Measurements from ENCODE around the gene NECAB2. TPM values are rescaled to one million over a fixed set of nuclear protein-coding genes. Genes with fewer than 3 reads are reported as not detected.

The NECAB2 gene
- total RNA-seq, 4 donors from 2014 or later: 0.90 TPM; not detected in 3

DNA sequence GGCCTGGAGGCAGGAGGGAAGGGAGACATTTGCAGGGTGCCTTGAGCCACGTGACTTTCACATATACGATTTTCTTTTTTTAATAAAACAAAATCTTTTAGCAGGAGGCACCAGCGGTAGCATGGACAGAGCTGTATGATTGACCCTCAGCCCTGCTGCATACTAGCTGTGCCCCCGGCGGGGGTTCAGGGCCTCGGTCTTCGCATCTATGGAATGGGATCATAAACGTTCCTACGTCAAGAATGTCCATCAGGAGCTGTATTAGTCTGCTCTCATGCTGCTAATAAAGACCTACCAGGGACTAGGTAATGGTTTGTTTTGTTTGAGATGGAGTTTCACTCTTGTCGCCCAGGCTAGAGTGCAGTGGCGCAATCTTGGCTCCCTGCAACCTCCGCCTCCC lies 47.4 kb downstream of the NECAB2 start:
- no peaks in the 10 kb centered on the region for H3K27me3 ChIP-seq
- WGBS, 2 donors: 83 to 84% methylated on average over 12 of the region's 12 CpGs
- no peaks in the 10 kb centered on the region for H3K36me3 ChIP-seq
- H3K4me3 ChIP-seq: no peak overlapping the region
- H3K27ac ChIP-seq: no peak overlapping the region
- H3K4me1 ChIP-seq: no peaks in the 10 kb centered on the region
- DNase-seq (ENCODE audit: low spot score in 2 of 2): no peak
- TF ChIP-seq POLR2A (IDR thresholded peaks at IDR 0.05): no peak
- no peak for TF ChIP-seq EP300 (IDR thresholded peaks at IDR 0.05)
- TF ChIP-seq, protein P1, sequence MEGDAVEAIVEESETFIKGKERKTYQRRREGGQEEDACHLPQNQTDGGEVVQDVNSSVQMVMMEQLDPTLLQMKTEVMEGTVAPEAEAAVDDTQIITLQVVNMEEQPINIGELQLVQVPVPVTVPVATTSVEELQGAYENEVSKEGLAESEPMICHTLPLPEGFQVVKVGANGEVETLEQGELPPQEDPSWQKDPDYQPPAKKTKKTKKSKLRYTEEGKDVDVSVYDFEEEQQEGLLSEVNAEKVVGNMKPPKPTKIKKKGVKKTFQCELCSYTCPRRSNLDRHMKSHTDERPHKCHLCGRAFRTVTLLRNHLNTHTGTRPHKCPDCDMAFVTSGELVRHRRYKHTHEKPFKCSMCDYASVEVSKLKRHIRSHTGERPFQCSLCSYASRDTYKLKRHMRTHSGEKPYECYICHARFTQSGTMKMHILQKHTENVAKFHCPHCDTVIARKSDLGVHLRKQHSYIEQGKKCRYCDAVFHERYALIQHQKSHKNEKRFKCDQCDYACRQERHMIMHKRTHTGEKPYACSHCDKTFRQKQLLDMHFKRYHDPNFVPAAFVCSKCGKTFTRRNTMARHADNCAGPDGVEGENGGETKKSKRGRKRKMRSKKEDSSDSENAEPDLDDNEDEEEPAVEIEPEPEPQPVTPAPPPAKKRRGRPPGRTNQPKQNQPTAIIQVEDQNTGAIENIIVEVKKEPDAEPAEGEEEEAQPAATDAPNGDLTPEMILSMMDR (IDR thresholded peaks at IDR 0.05): no peak
- H3K9me3 ChIP-seq: peaks cover 0 to 19% (median 0%) of the 10 kb centered on the region in 4 donors

DNA sequence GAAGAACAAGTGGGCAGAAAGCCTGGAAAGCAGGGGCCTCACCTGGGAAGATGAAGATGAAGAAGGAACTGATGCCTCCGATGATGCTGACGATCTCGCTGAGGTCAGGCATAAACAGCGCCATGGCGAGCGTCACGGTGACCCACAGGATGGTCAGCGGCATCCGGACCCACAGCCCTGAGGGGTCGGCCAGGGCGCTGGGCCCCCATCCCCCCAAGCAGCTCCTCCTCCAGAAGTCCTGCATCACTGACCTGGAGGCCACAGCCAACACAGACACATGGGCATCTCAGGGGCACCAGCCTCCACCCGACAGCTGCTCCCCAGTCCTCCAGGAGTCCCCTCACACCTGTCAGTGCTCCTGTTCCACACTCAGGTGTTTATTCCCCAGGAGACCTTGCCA lies 48.4 kb downstream of the NECAB2 start:
- Histone ChIP-seq H3K27ac (no peak overlapping the region), H3K4me3 (no peak overlapping the region), H3K4me1 (no peaks in the 10 kb centered on the region), H3K9me3 (peaks cover 0 to 30% (median 0%) of the 10 kb centered on the region in 4 donors), H3K36me3 (no peaks in the 10 kb centered on the region), H3K27me3 (no peaks in the 10 kb centered on the region)
- no peak for TF ChIP-seq EP300 (IDR thresholded peaks at IDR 0.05)
- TF ChIP-seq POLR2A (IDR thresholded peaks at IDR 0.05): no peak
- TF ChIP-seq, protein P1 (IDR thresholded peaks at IDR 0.05): no peak
- DNase-seq (ENCODE audit: low spot score in 2 of 2): no peak
- WGBS, 2 donors: 93 to 98% methylated on average over 11 to 12 of the region's 12 CpGs

DNA sequence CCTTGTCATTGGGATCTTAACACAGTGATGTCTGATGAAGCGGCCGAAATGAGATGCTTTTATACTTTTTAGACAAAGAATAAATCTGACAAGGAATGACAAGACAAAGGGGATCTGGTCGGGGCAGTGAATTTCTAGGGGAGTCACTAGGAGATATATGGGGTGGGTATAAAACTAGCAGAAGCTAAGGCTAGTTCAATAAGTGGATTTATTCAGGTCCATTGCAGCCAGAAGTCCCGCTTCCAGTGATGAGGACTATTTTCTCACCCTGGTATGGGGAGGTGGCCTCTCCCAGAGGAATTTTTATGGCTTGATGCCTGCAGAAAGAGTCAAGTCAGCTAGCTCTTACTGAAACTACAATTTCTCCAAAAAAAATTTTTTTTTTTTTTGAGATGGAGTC lies 50.7 kb downstream of the NECAB2 start:
- no peak for DNase-seq (ENCODE audit: low spot score in 2 of 2)
- Histone ChIP-seq H3K4me3 (no peak overlapping the region), H3K27me3 (peaks cover 0 to 3% of the 10 kb centered on the region in 2 donors), H3K4me1 (no peaks in the 10 kb centered on the region), H3K27ac (no peak overlapping the region), H3K36me3 (no peaks in the 10 kb centered on the region), H3K9me3 (peaks cover 0 to 42% (median 0%) of the 10 kb centered on the region in 4 donors)
- TF ChIP-seq, protein P1 (IDR thresholded peaks at IDR 0.05): no peak
- TF ChIP-seq POLR2A (IDR thresholded peaks at IDR 0.05): no peak
- TF ChIP-seq EP300 (IDR thresholded peaks at IDR 0.05): no peak
- 84 to 85% methylated on average over 4 of the region's 4 CpGs for WGBS, 2 donors

DNA sequence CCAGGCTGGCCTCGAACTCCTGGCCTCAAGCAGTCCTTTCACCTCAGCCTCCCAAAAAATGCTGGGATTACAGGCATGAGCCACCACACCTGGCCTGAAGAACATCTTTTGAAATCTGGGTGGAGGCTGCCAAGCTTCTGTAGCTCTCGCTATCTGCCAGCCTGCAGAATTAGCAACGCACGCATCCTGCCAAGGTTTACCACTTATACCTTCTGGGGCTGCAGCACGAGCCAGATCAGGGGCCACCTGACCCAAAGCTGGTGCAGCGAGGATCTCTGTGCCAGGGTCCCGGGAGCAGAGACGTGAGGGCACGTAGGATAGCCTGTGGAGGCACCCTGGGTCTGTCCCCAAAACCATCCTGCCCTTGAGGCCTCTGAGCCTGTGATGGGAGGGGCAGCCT lies 52.3 kb downstream of the NECAB2 start:
- DNase-seq (ENCODE audit: low spot score in 2 of 2): no peak

DNA sequence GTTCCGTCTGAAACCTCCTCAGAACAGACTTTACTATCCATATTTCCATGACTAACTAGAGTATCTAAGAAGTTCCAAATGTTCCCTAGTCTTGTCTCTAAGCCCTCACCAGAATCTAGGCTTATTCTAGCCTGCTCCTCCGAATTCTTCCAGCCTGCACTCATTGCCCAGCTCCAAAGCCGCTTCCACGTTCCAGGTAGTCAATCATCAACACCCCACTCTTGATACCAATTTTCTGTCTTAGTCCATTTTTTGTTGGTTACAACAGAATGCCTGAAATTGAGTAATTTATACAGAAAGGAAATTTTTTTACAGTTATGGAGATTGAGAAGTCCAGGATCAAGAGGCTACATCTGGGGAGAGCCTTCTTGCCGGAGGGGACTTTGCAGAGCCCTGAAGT lies 53.4 kb downstream of the NECAB2 start:
- 84 to 92% methylated on average over 5 of the region's 5 CpGs for WGBS, 2 donors
- peaks cover 0 to 5% of the 10 kb centered on the region in 2 donors for H3K27me3 ChIP-seq
- DNase-seq (ENCODE audit: low spot score in 2 of 2): no peak
- H3K36me3 ChIP-seq: no peaks in the 10 kb centered on the region
- H3K4me3 ChIP-seq: no peak overlapping the region
- H3K9me3 ChIP-seq: peaks cover 0 to 42% (median 0%) of the 10 kb centered on the region in 4 donors
- TF ChIP-seq, protein P1 (IDR thresholded peaks at IDR 0.05): no peak
- TF ChIP-seq EP300 (IDR thresholded peaks at IDR 0.05) (no peak), POLR2A (IDR thresholded peaks at IDR 0.05) (no peak)
- H3K4me1 ChIP-seq: no peaks in the 10 kb centered on the region
- H3K27ac ChIP-seq: no peak overlapping the region

More for the DNA sequence above, 52.3 kb downstream of the NECAB2 start:
- Histone ChIP-seq H3K27me3 (peaks cover 0 to 5% of the 10 kb centered on the region in 2 donors), H3K27ac (no peak overlapping the region), H3K4me1 (no peaks in the 10 kb centered on the region), H3K4me3 (no peak overlapping the region), H3K9me3 (peaks cover 0 to 42% (median 0%) of the 10 kb centered on the region in 4 donors), H3K36me3 (no peaks in the 10 kb centered on the region)
- 91 to 97% methylated on average over 9 of the region's 9 CpGs for WGBS, 2 donors
- TF ChIP-seq POLR2A (IDR thresholded peaks at IDR 0.05) (no peak), EP300 (IDR thresholded peaks at IDR 0.05) (no peak)
- TF ChIP-seq, protein P1 (IDR thresholded peaks at IDR 0.05): no peak

All from tibial nerve (tissue), 4 donors.